Lung (tissue), 12 donors: ENCODE results near the gene XYLT1. TPM values are rescaled to one million over a fixed set of nuclear protein-coding genes. Genes with fewer than 3 reads are reported as not detected.
A peak's percentile ranks its signal among the peaks of the same experiment; 100 is the strongest.

Experiments used
- ATAC-seq: fragments of 200-7000 bp; cut with Tn5 transposase; one replicate; pipeline ENCODE4 v1.9.1; 2020; ENCODE audit warnings: moderate number of reproducible peaks; ENCODE audit not compliant: insufficient read depth, low FRiP score
- DNase-seq, 3 donors: peaks; one replicate each; pipeline ENCODE4 v3.0.0-alpha.2; 2013 to 2017
- H3K27ac ChIP-seq, 2 donors: one replicate each; pipeline ENCODE4 v1.5.1; 2013; ENCODE audit warnings: mild to moderate bottlenecking in 2 of 2, moderate library complexity in 2 of 2, control low read depth in 1 of 2, inconsistent platforms in 1 of 2, low read depth in 1 of 2, low read length in 1 of 2
- H3K27me3 ChIP-seq, 3 donors: one replicate each; pipeline ENCODE4 v1.5.1; 2013; ENCODE audit warnings: low read length in 2 of 3; ENCODE audit not compliant: control insufficient read depth in 3 of 3, insufficient read depth in 3 of 3
- H3K36me3 ChIP-seq, 4 donors: one replicate each; pipeline ENCODE4 v1.5.1; 2013; ENCODE audit warnings: low read length in 4 of 4, mild to moderate bottlenecking in 1 of 4, moderate library complexity in 1 of 4; ENCODE audit not compliant: control insufficient read depth in 4 of 4, insufficient read depth in 4 of 4
- H3K4me1 ChIP-seq, 5 donors: one replicate each; pipeline ENCODE4 v1.5.1; 2013; ENCODE audit warnings: low read length in 5 of 5, mild to moderate bottlenecking in 2 of 5, moderate library complexity in 1 of 5; ENCODE audit not compliant: control insufficient read depth in 5 of 5, insufficient read depth in 5 of 5
- H3K4me3 ChIP-seq: one replicate; pipeline ENCODE4 v1.5.1; 2013; ENCODE audit warnings: mild to moderate bottlenecking, control low read depth, moderate library complexity
- H3K9ac ChIP-seq, 2 donors: one replicate each; pipeline ENCODE4 v1.5.1; 2013; ENCODE audit warnings: low read length in 2 of 2, control low read depth in 1 of 2; ENCODE audit not compliant: insufficient read depth in 1 of 2
- H3K9me3 ChIP-seq, 4 donors: one replicate each; pipeline ENCODE4 v1.5.1; 2013; ENCODE audit warnings: low read length in 3 of 4, mild to moderate bottlenecking in 1 of 4, moderate library complexity in 1 of 4; ENCODE audit not compliant: control insufficient read depth in 4 of 4, insufficient read depth in 3 of 4
- WGBS, 2 donors: extraction: QIAGEN DNeasy Blood & Tissue Kit; methylation state at CpG; one replicate each; pipeline ENCODE4 v1.1.7; 2013; 5-methylcytosine and 5-hydroxymethylcytosine counted together
- polyA plus RNA-seq, 2 donors: library from polyadenylated mRNA; stranded (reverse); fragments of 200-250 nt; gene quantifications; one replicate each; pipeline ENCODE4 v1.2.1, GENCODE V29; 2013
- total RNA-seq, 2 donors: library from RNA; depleted of rRNA in 1 of 2; stranded (reverse); fragments of >200 nt in 1 of 2; gene quantifications; one replicate each; pipeline ENCODE4 v1.2.1, GENCODE V29; 2014 to 2021
- TF ChIP-seq, protein P1 (sequence below): IDR thresholded peaks from 2 replicates; pipeline ENCODE4 v1.5.1; 2012; ENCODE audit warnings: mild to moderate bottlenecking; ENCODE audit errors: control extremely low read depth, extremely low read depth
- donor health status: control.
- donor health status: control.
- donor health status: Bipolar disorder and iron deficiency.
- donor health status: healthy.
- donor health status: DM: yes; HTN: yes; CAD: no.

The XYLT1 gene
- total and polyA plus RNA-seq, 4 donors: 1.4 to 11.5 (median 6.9) TPM

DNA sequence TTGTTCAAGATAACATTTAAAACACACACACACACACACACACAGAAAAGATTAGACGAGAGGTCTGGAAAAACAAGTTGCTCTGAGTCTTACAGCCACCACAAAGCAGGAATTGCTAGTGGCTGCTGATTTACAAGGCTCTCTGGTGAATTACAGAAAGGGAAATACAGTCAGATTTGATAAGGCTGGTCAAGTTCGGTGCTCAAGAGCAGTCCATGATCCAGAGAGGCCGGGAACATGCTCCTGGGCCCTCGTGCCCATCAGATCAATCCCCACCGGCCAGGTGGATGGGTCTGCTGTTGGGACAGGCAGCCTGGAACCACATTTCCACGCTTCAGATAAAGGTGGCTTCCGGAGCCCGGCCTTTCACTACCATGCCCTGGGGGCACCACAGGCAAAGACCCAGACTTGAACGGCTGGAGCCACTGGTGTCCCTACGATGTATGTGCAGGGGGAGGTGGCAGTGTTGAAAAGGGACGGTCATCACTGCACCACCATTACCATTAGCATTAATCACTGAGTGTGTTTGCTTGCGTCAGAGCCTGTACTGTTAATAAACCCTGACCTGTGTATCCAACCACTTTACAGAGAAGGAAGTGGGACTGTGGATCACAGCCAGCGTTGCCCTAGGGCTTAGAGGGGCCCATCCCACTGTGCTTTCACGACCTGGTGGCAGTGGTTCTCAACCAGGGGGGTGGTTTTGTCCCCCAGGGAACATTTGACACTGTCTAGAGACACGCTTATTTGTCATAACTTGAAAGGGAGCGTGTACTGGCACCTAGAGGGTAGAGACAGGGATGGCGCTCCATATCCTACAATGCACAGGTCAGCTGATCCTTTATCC lies 95.1 kb downstream of the XYLT1 start:
- Histone ChIP-seq H3K9me3 (no peaks in the 10 kb centered on the region), H3K4me1 (peaks cover 7 to 22% (median 9%) of the 10 kb centered on the region in 5 donors), H3K36me3 (no peaks in the 10 kb centered on the region), H3K27ac (peak overlapping the region in 1 of 2 donors; percentile 69), H3K9ac (peak overlapping the region in 1 of 2 donors; percentile 2), H3K4me3 (no peak overlapping the region), H3K27me3 (no peaks in the 10 kb centered on the region)
- DNase-seq: peak in 1 of 3 donors; percentile 77
- WGBS, 2 donors: 41 to 52% methylated on average over 17 of the region's 17 CpGs
- TF ChIP-seq, protein P1, sequence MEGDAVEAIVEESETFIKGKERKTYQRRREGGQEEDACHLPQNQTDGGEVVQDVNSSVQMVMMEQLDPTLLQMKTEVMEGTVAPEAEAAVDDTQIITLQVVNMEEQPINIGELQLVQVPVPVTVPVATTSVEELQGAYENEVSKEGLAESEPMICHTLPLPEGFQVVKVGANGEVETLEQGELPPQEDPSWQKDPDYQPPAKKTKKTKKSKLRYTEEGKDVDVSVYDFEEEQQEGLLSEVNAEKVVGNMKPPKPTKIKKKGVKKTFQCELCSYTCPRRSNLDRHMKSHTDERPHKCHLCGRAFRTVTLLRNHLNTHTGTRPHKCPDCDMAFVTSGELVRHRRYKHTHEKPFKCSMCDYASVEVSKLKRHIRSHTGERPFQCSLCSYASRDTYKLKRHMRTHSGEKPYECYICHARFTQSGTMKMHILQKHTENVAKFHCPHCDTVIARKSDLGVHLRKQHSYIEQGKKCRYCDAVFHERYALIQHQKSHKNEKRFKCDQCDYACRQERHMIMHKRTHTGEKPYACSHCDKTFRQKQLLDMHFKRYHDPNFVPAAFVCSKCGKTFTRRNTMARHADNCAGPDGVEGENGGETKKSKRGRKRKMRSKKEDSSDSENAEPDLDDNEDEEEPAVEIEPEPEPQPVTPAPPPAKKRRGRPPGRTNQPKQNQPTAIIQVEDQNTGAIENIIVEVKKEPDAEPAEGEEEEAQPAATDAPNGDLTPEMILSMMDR: no peak
- ATAC-seq: no peak

DNA sequence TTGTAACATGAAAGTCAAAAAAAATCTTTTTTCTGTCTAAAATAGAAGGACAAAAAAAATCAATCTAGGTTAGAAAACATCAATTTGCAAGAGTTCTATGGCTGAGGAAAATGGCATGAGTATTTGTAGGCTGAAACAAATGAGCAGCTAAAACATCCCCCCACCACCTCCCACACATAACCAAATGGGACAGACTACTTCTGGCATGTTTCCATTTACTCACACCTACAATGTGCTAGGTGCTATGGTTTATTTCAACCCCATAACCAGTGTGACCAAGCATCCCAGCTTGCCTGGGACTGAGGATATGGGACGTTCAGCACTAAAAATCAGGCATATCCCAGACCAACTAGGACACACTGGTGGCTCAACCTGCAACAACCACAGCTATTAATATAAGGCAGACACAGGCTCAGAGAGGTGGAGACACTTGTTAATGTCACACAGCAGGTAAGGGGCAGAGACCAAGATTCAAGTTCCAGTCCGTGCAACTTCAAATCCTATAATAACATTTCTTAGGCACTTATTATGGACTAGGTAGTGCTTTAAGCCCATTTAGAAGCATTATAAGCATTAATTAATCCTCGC lies 96.0 kb downstream of the XYLT1 start:
- Histone ChIP-seq H3K27ac (no peak overlapping the region), H3K9me3 (no peaks in the 10 kb centered on the region), H3K4me3 (no peak overlapping the region), H3K9ac (no peak overlapping the region), H3K36me3 (no peaks in the 10 kb centered on the region), H3K4me1 (peaks cover 8 to 28% (median 13%) of the 10 kb centered on the region in 5 donors), H3K27me3 (no peaks in the 10 kb centered on the region)
- ATAC-seq (no peak), DNase-seq (no peak)
- WGBS, 2 donors: 88 to 89% methylated on average over 3 of the region's 3 CpGs
- TF ChIP-seq, protein P1: no peak

DNA sequence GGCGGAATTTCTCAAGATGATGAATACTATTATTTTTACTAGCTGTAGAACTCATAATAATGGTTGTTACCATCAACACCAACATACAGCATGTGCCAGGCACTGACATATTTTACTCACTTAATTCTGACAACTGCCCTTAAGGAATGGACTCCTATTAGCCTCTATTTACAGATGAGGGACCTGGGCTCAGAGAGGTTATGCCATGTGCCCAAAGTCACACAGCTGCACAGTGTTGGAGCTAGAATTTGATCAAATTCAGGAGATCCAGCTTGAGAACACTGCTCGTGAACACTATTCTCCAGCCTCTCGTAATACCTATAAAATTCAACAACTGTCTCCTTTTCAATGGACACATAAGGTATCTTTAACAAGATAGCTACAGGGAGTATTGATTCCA lies 97.2 kb downstream of the XYLT1 start:
- no peaks in the 10 kb centered on the region for H3K9me3 ChIP-seq
- H3K4me1 ChIP-seq: peaks cover 4 to 21% (median 14%) of the 10 kb centered on the region in 5 donors
- no peaks in the 10 kb centered on the region for H3K27me3 ChIP-seq
- ATAC-seq: no peak
- no peaks in the 10 kb centered on the region for H3K36me3 ChIP-seq
- no peak overlapping the region for H3K27ac ChIP-seq
- H3K4me3 ChIP-seq: no peak overlapping the region
- DNase-seq: no peak
- TF ChIP-seq, protein P1: no peak
- no peak overlapping the region for H3K9ac ChIP-seq
- 98% methylated on average over 3 of the region's 3 CpGs for WGBS, 2 donors
